SH-SY5Y (cell line): ENCODE data around the gene ART4.

Experiments
- GATA2 ChIP-seq: IDR thresholded peaks from 2 replicates; pipeline ENCODE4 v1.6.1; 2011; ENCODE audit warnings: mild to moderate bottlenecking, low read depth, low read length
- GATA3 ChIP-seq: IDR thresholded peaks from 2 replicates; pipeline ENCODE4 v1.6.1; 2011; ENCODE audit warnings: low read depth, mild to moderate bottlenecking, low read length, moderate library complexity

DNA sequence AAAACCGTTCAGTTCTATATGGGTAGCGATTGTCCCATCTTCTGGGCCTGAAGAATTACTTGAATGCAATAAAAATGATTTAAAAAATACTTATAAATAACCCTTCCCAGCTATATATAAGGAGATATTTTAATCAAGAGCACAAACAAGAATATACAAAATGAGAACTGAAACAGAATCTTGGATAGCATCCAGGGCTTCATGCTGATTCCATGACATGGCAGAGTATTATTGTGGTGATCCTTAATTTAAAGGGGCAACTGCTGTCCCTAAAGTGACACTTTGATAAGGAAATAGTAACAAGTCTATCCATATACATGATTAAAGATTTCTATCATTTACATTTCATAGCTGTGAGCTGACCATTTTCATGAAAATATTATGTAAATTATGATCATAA is 58.9 kb downstream of the ART4 start:
- TF ChIP-seq GATA2 (no peak), GATA3 (no peak)
